Nephron (organoid): ENCODE results near the gene DIPK2A.

Source experiments
- H3K27ac Mint-ChIP-seq, 3 experiments: 2 replicates each; pipeline ENCODE4 v1.8.0; 2020; ENCODE audit warnings: mixed read lengths in 3 of 3, mild to moderate bottlenecking in 2 of 3, moderate library complexity in 1 of 3
- H3K27me3 Mint-ChIP-seq: 2 replicates; pipeline ENCODE4 v1.8.0; 2021; ENCODE audit warnings: low read depth, mild to moderate bottlenecking, moderate library complexity, mixed read lengths
- H3K36me3 Mint-ChIP-seq: 2 replicates; pipeline ENCODE4 v1.8.0; 2020; ENCODE audit warnings: low read depth, mixed read lengths
- H3K4me1 Mint-ChIP-seq: 2 replicates; pipeline ENCODE4 v1.8.0; 2020; ENCODE audit warnings: mixed read lengths
- H3K4me3 Mint-ChIP-seq, 3 experiments: 2 replicates each; pipeline ENCODE4 v1.8.0; 2020; ENCODE audit warnings: mild to moderate bottlenecking in 3 of 3, mixed read lengths in 3 of 3, moderate library complexity in 2 of 3
- H3K9me3 Mint-ChIP-seq: 2 replicates; pipeline ENCODE4 v1.8.0; 2020; ENCODE audit warnings: mixed read lengths
- CTCF ChIP-seq, 3 experiments: fragments of 200-600 bp; sonication (generic); IDR thresholded peaks; one replicate each; pipeline ENCODE4 v1.5.0; 2021; ENCODE audit warnings: antibody characterized with exemption in 3 of 3; ENCODE audit not compliant: unreplicated experiment in 3 of 3

DIPK2A gene

GRCh38 chr3:143991713-143992112 lies 20.1 kb downstream of the DIPK2A start:
- H3K4me3 Mint-ChIP-seq: no peak overlapping the region
- H3K27me3 Mint-ChIP-seq: no peaks in the 10 kb centered on the region
- TF ChIP-seq CTCF (IDR thresholded peaks at IDR 0.05; ENCODE audit: unreplicated experiment in 3 of 3): no peak
- H3K36me3 Mint-ChIP-seq: peaks cover 65% of the 10 kb centered on the region
- H3K27ac Mint-ChIP-seq: no peak overlapping the region
- H3K4me1 Mint-ChIP-seq: peaks cover 11% of the 10 kb centered on the region
- H3K9me3 Mint-ChIP-seq: no peaks in the 10 kb centered on the region

GRCh38 chr3:143998266-143998665 lies 26.6 kb downstream of the DIPK2A start:
- Mint-ChIP-seq H3K36me3 (peaks cover 56% of the 10 kb centered on the region), H3K27me3 (no peaks in the 10 kb centered on the region), H3K27ac (no peak overlapping the region), H3K4me3 (no peak overlapping the region), H3K9me3 (no peaks in the 10 kb centered on the region), H3K4me1 (peaks cover 11% of the 10 kb centered on the region)
- no peak for TF ChIP-seq CTCF (IDR thresholded peaks at IDR 0.05; ENCODE audit: unreplicated experiment in 3 of 3)

- no peaks in the 10 kb centered on the region for H3K4me1 Mint-ChIP-seq
- H3K9me3 Mint-ChIP-seq: no peaks in the 10 kb centered on the region
- H3K4me3 Mint-ChIP-seq: no peak overlapping the region
- H3K27me3 Mint-ChIP-seq: no peaks in the 10 kb centered on the region
- no peak for TF ChIP-seq CTCF (IDR thresholded peaks at IDR 0.05; ENCODE audit: unreplicated experiment in 3 of 3)
- peaks cover 25% of the 10 kb centered on the region for H3K36me3 Mint-ChIP-seq
- no peak overlapping the region for H3K27ac Mint-ChIP-seq
These were observed 31.4 kb downstream of the DIPK2A start for GRCh38 chr3:144003051-144003450.

GRCh38 chr3:144010371-144010770 lies 38.7 kb downstream of the DIPK2A start:
- no peaks in the 10 kb centered on the region for H3K27me3 Mint-ChIP-seq
- no peak overlapping the region for H3K27ac Mint-ChIP-seq
- H3K9me3 Mint-ChIP-seq: no peaks in the 10 kb centered on the region
- no peak for TF ChIP-seq CTCF (IDR thresholded peaks at IDR 0.05; ENCODE audit: unreplicated experiment in 3 of 3)
- no peaks in the 10 kb centered on the region for H3K4me1 Mint-ChIP-seq
- no peak overlapping the region for H3K4me3 Mint-ChIP-seq
- H3K36me3 Mint-ChIP-seq: no peaks in the 10 kb centered on the region

- H3K4me1 Mint-ChIP-seq: no peaks in the 10 kb centered on the region
- no peak for TF ChIP-seq CTCF (IDR thresholded peaks at IDR 0.05; ENCODE audit: unreplicated experiment in 3 of 3)
- H3K27me3 Mint-ChIP-seq: no peaks in the 10 kb centered on the region
- H3K36me3 Mint-ChIP-seq: no peaks in the 10 kb centered on the region
- no peaks in the 10 kb centered on the region for H3K9me3 Mint-ChIP-seq
- no peak overlapping the region for H3K4me3 Mint-ChIP-seq
- no peak overlapping the region for H3K27ac Mint-ChIP-seq
These were observed 39.7 kb downstream of the DIPK2A start for GRCh38 chr3:144011251-144011799.

- Mint-ChIP-seq H3K27me3 (no peaks in the 10 kb centered on the region), H3K4me3 (no peak overlapping the region), H3K27ac (no peak overlapping the region), H3K36me3 (no peaks in the 10 kb centered on the region), H3K4me1 (no peaks in the 10 kb centered on the region), H3K9me3 (peaks cover 7% of the 10 kb centered on the region)
- no peak for TF ChIP-seq CTCF (IDR thresholded peaks at IDR 0.05; ENCODE audit: unreplicated experiment in 3 of 3)
These were observed 43.5 kb downstream of the DIPK2A start for GRCh38 chr3:144015133-144015532.
